ENCODE results near the gene FAM180B.

GRCh38 chr11:47538741-47539565, 47.5 kb upstream of the FAM180B start:
- TF ChIP-seq CTCF (conservative IDR thresholded peaks at IDR 0.05; ENCODE audit: low read depth, low read length) (no peak), NFE2L2 (IDR thresholded peaks at IDR 0.05; ENCODE audit: low read depth, low read length) (no peak), MXI1 (IDR thresholded peaks at IDR 0.05; ENCODE audit: borderline replicate concordance, low read depth, low read length) (no peak), RFX5 (IDR thresholded peaks at IDR 0.05; ENCODE audit: low read depth, low read length) (no peak), BHLHE40 (IDR thresholded peaks at IDR 0.05; ENCODE audit: low read depth, low read length) (no peak), CHD1 (IDR thresholded peaks at IDR 0.05; ENCODE audit: low read depth, low read length) (no peak), RAD21 (IDR thresholded peaks at IDR 0.05; ENCODE audit: low read length) (no peak), POLR2A (IDR thresholded peaks at IDR 0.05; ENCODE audit: low read depth, low read length) (no peak), CEBPB (IDR thresholded peaks at IDR 0.05; ENCODE audit: low read depth, low read length) (no peak)
